ENCODE data around the gene NDUFAF7.
"Not testable (repeated sequence)": the region's sequence is repeated elsewhere in the genome, so short reads cannot be mapped to it uniquely, and the experiment has no call there.

Gene NDUFAF7

GRCh38 chr2:37201208-37201607 lies 30.2 kb upstream of the NDUFAF7 start:
- Mint-ChIP-seq H3K36me3 (peaks cover 45% of the 10 kb centered on the region), H3K4me1 (peaks cover 29% of the 10 kb centered on the region), H3K9me3 (peaks cover 11% of the 10 kb centered on the region), H3K27ac (no peak overlapping the region), H3K27me3 (peaks cover 3% of the 10 kb centered on the region), H3K4me3 (no peak overlapping the region)
- DNase-seq: no peak
- CTCF ChIA-PET: no interaction called here

GRCh38 chr2:37201766-37202165 lies 29.7 kb upstream of the NDUFAF7 start:
- DNase-seq: no peak
- Mint-ChIP-seq H3K36me3 (peaks cover 47% of the 10 kb centered on the region), H3K4me3 (no peak overlapping the region), H3K27me3 (no peaks in the 10 kb centered on the region), H3K27ac (peak overlapping the region; percentile 20), H3K9me3 (peaks cover 14% of the 10 kb centered on the region), H3K4me1 (peaks cover 27% of the 10 kb centered on the region)
- CTCF ChIA-PET: no interaction called here

- no peak overlapping the region for H3K4me3 Mint-ChIP-seq
- CTCF ChIA-PET: interaction anchor here (0.9 kb wide), 1 partner anchor 101 kb away, joined by 3 read pairs; no protein-coding TSS in a partner anchor
- no peak for DNase-seq
- peaks cover 14% of the 10 kb centered on the region for H3K4me1 Mint-ChIP-seq
- no peak overlapping the region for H3K27ac Mint-ChIP-seq
- H3K27me3 Mint-ChIP-seq: no peaks in the 10 kb centered on the region
- H3K36me3 Mint-ChIP-seq: peaks cover 67% of the 10 kb centered on the region
- peaks cover 31% of the 10 kb centered on the region for H3K9me3 Mint-ChIP-seq
These were observed 27.8 kb upstream of the NDUFAF7 start for GRCh38 chr2:37203708-37204107.

DNA sequence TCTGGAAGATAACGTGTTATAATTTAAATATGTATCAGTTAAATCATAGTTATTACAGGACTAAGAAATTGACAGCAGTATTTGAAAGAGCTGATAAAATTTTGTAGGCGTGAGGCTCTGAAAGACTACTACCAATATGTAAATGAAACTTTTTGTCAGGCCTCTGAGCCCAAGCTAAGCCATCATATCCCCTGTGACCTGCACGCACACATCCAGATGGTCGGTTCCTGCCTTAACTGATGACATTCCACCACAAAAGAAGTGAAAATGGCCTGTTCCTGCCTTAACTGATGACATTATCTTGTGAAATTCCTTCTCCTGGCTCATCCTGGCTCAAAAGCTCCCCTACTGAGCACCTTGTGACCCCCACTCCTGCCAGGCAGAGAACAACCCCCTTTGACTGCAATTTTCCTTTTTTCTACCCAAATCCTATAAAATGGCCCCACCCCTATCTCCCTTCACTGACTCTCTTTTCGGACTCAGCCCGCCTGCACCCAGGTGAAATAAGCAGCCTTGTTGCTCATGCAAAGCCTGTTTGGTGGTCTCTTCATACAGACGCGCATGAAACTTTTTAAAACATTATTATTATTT lies 26.3 kb upstream of the NDUFAF7 start:
- H3K4me1 Mint-ChIP-seq, CTCF ChIA-PET, H3K27me3 Mint-ChIP-seq, H3K27ac Mint-ChIP-seq, DNase-seq, H3K4me3 Mint-ChIP-seq: not testable (repeated sequence)
- H3K36me3 Mint-ChIP-seq: peaks cover 76% of the 10 kb centered on the region
- peaks cover 41% of the 10 kb centered on the region for H3K9me3 Mint-ChIP-seq

- DNase-seq: no peak
- H3K27me3 Mint-ChIP-seq: no peaks in the 10 kb centered on the region
- peaks cover 9% of the 10 kb centered on the region for H3K4me1 Mint-ChIP-seq
- no peak overlapping the region for H3K27ac Mint-ChIP-seq
- peaks cover 82% of the 10 kb centered on the region for H3K36me3 Mint-ChIP-seq
- CTCF ChIA-PET: no interaction called here
- peaks cover 41% of the 10 kb centered on the region for H3K9me3 Mint-ChIP-seq
- no peak overlapping the region for H3K4me3 Mint-ChIP-seq
These were observed 25.6 kb upstream of the NDUFAF7 start for GRCh38 chr2:37205689-37206341.

GRCh38 chr2:37206760-37207159 lies 24.7 kb upstream of the NDUFAF7 start:
- H3K27ac Mint-ChIP-seq, H3K4me3 Mint-ChIP-seq, CTCF ChIA-PET, DNase-seq, H3K27me3 Mint-ChIP-seq, H3K4me1 Mint-ChIP-seq: not testable (repeated sequence)
- Mint-ChIP-seq H3K9me3 (peaks cover 41% of the 10 kb centered on the region), H3K36me3 (peaks cover 85% of the 10 kb centered on the region)

DNA sequence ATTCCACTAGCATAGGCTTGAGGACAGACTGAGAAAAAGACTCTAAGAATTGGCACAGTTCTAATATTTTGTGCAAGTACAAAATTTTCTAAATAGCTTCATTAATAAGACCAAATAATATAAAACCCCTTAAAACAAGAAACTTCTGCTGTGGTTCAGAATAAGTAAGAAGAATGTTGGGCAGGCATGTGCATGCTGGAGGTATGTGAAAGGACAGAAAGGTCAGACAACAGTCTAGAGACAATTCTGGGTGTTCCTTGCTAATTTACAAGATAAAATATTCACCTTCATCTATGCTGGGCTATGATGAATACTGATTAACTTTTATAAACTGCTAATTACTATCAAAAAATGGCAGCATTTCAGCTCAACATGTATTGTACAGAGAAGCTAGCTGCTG lies 20.2 kb upstream of the NDUFAF7 start:
- Mint-ChIP-seq H3K4me3 (no peak overlapping the region), H3K9me3 (peaks cover 30% of the 10 kb centered on the region), H3K27ac (no peak overlapping the region), H3K36me3 (peaks cover 71% of the 10 kb centered on the region), H3K27me3 (no peaks in the 10 kb centered on the region), H3K4me1 (peaks cover 3% of the 10 kb centered on the region)
- no peak for DNase-seq
- CTCF ChIA-PET: interaction anchor here (0.6 kb wide), 1 partner anchor 168 kb away, joined by 3 read pairs; no protein-coding TSS in a partner anchor

DNA sequence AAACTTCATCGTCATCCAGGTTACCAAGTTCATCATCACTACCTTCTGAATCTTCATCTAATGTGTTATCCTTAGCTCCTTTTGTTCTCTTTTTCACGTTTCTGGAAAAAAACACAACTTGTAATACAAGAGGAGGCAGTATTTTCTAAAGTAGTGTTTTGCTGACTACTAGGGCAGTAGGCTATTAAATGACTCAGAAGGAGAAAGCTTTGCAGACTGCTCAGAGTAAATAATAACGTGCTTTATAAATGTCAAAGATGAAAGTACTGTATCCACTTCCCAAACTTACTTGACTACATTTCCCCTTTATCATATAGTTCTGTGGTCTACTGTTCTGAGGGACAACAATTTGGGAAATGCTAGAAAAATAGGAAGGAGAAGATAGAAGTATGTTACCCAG lies 19.5 kb upstream of the NDUFAF7 start:
- Mint-ChIP-seq H3K4me3 (no peak overlapping the region), H3K36me3 (peaks cover 70% of the 10 kb centered on the region), H3K9me3 (peaks cover 26% of the 10 kb centered on the region), H3K27me3 (no peaks in the 10 kb centered on the region), H3K27ac (no peak overlapping the region), H3K4me1 (peaks cover 3% of the 10 kb centered on the region)
- DNase-seq: no peak
- CTCF ChIA-PET: interaction anchor here (0.6 kb wide), 1 partner anchor 167 kb away, joined by 3 read pairs; no protein-coding TSS in a partner anchor

GRCh38 chr2:37215250-37215649 lies 16.2 kb upstream of the NDUFAF7 start:
- DNase-seq: no peak
- H3K27ac Mint-ChIP-seq: no peak overlapping the region
- CTCF ChIA-PET: no interaction called here
- H3K4me3 Mint-ChIP-seq: no peak overlapping the region
- H3K4me1 Mint-ChIP-seq: peaks cover 3% of the 10 kb centered on the region
- peaks cover 52% of the 10 kb centered on the region for H3K36me3 Mint-ChIP-seq
- no peaks in the 10 kb centered on the region for H3K27me3 Mint-ChIP-seq
- no peaks in the 10 kb centered on the region for H3K9me3 Mint-ChIP-seq

- Mint-ChIP-seq H3K4me1 (peaks cover 34% of the 10 kb centered on the region), H3K4me3 (no peak overlapping the region), H3K9me3 (no peaks in the 10 kb centered on the region), H3K27ac (no peak overlapping the region), H3K27me3 (no peaks in the 10 kb centered on the region), H3K36me3 (peaks cover 64% of the 10 kb centered on the region)
- DNase-seq: no peak
- CTCF ChIA-PET: no interaction called here
These were observed 12.4 kb upstream of the NDUFAF7 start for GRCh38 chr2:37219046-37219445.

GRCh38 chr2:37223131-37223530 lies 8.3 kb upstream of the NDUFAF7 start:
- peak overlapping the region; percentile 50 for H3K27ac Mint-ChIP-seq

DNA sequence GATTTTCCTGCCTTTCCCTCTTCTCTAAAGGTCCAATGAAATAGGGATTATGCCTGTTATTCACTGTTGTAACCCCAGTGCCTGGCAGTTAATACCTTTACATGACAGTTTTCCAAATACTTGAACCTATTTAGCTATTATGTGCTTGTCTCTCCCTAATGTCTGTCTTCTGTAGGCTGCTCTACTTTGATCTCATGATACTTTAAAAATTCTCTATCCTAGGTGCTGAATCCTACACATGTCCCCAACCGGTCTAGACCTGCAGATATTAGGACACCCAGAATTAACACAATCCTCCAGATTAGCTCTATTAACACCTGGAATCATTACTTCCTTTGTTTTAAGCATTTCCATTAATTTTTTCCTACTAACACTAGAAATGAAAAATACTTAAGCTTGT lies 7.4 kb upstream of the NDUFAF7 start:
- CTCF ChIA-PET: no interaction called here
- Mint-ChIP-seq H3K4me1 (peaks cover 60% of the 10 kb centered on the region), H3K27me3 (no peaks in the 10 kb centered on the region), H3K9me3 (no peaks in the 10 kb centered on the region), H3K27ac (no peak overlapping the region), H3K4me3 (no peak overlapping the region), H3K36me3 (peaks cover 64% of the 10 kb centered on the region)
- no peak for DNase-seq

More at GRCh38 chr2:37223131-37223530, 8.3 kb upstream of the NDUFAF7 start:
- H3K9me3 Mint-ChIP-seq: no peaks in the 10 kb centered on the region
- H3K4me3 Mint-ChIP-seq: no peak overlapping the region
- H3K4me1 Mint-ChIP-seq: peaks cover 57% of the 10 kb centered on the region
- peaks cover 72% of the 10 kb centered on the region for H3K36me3 Mint-ChIP-seq
- CTCF ChIA-PET: no interaction called here
- no peaks in the 10 kb centered on the region for H3K27me3 Mint-ChIP-seq
- DNase-seq: no peak

DNA sequence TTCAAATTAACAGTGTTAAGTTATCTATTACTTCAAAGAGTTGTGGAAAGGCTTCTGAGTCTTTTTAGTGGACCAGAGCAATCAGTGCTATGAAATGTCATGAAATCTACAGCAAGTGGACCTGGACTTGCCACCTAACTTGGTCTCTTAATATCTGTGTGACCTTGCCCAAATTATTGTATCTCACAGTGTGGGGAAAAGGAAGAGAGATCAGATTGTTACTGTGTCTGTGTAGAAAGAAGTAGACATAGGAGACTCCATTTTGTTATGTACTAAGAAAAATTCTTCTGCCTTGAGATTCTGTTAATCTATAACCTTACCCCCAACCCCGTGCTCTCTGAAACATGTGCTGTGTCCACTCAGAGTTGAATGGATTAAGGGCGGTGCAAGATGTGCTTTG lies 6.3 kb upstream of the NDUFAF7 start:
- H3K36me3 Mint-ChIP-seq: peaks cover 60% of the 10 kb centered on the region
- CTCF ChIA-PET, DNase-seq, H3K27me3 Mint-ChIP-seq, H3K4me3 Mint-ChIP-seq, H3K9me3 Mint-ChIP-seq, H3K27ac Mint-ChIP-seq: not testable (repeated sequence)
- H3K4me1 Mint-ChIP-seq: peaks cover 60% of the 10 kb centered on the region

- Mint-ChIP-seq H3K4me1 (peaks cover 50% of the 10 kb centered on the region), H3K27ac (no peak overlapping the region), H3K27me3 (no peaks in the 10 kb centered on the region), H3K4me3 (no peak overlapping the region), H3K9me3 (no peaks in the 10 kb centered on the region), H3K36me3 (peaks cover 44% of the 10 kb centered on the region)
- DNase-seq: no peak
- CTCF ChIA-PET: no interaction called here
These were observed 4.6 kb upstream of the NDUFAF7 start for GRCh38 chr2:37226863-37227262.

- H3K36me3 Mint-ChIP-seq: peaks cover 28% of the 10 kb centered on the region
- no peak for DNase-seq
- H3K27me3 Mint-ChIP-seq: no peaks in the 10 kb centered on the region
- H3K4me1 Mint-ChIP-seq: peaks cover 31% of the 10 kb centered on the region
- H3K4me3 Mint-ChIP-seq: no peak overlapping the region
- no peaks in the 10 kb centered on the region for H3K9me3 Mint-ChIP-seq
- CTCF ChIA-PET: interaction anchor here (0.6 kb wide), 1 partner anchor 181 kb away, joined by 3 read pairs; no protein-coding TSS in a partner anchor
- H3K27ac Mint-ChIP-seq: no peak overlapping the region
These were observed 2.7 kb upstream of the NDUFAF7 start for GRCh38 chr2:37228788-37229187.

Data from activated naive CD4-positive, alpha-beta T cell treated with anti-CD3 and anti-CD28 coated beads, Interleukin-2, amount 10 ng/mL, durations not matched to agents 7 days and 5 days (primary cell).